HL-60 (cell line): ENCODE measurements around the gene ITGA2B.

Source experiments
- DNase-seq, 2 experiments: peaks; one replicate each; pipeline ENCODE4 v3.0.0-alpha.2; 2010 to 2020; ENCODE audit warnings: low read depth in 1 of 2, low spot score in 1 of 2
- H3K27ac ChIP-seq: fragments of 250-450 bp; sonication (Bioruptor Pico); replicated peaks from 2 replicates; pipeline ENCODE4 v1.5.1; 2020; ENCODE audit warnings: mild to moderate bottlenecking, moderate library complexity
- H3K27me3 ChIP-seq: fragments of 250-450 bp; sonication (Bioruptor Pico); 2 replicates; pipeline ENCODE4 v1.5.1; 2021; ENCODE audit warnings: mild to moderate bottlenecking, moderate library complexity; ENCODE audit not compliant: insufficient read depth, poor library complexity, severe bottlenecking
- H3K4me3 ChIP-seq: replicated peaks from 2 replicates; pipeline ENCODE4 v1.5.1; 2011; ENCODE audit warnings: mild to moderate bottlenecking, control low read depth, low read length; ENCODE audit not compliant: insufficient read depth
- GABPA ChIP-seq: IDR thresholded peaks from 2 replicates; pipeline ENCODE4 v1.6.1; 2012; ENCODE audit warnings: low read depth
- POLR2AphosphoS5 ChIP-seq: IDR thresholded peaks from 2 replicates; pipeline ENCODE4 v1.6.1; 2012; ENCODE audit warnings: low read depth
- REST ChIP-seq: IDR thresholded peaks from 2 replicates; pipeline ENCODE4 v1.6.1; 2012; ENCODE audit warnings: low read depth; ENCODE audit not compliant: insufficient replicate concordance
- SPI1 ChIP-seq: IDR thresholded peaks from 2 replicates; pipeline ENCODE4 v1.6.1; 2012; ENCODE audit warnings: low read depth, mild to moderate bottlenecking, borderline replicate concordance
- TF ChIP-seq, protein P1 (sequence below): IDR thresholded peaks from one replicate; pipeline ENCODE4 v1.5.1; 2011; ENCODE audit warnings: low read length, control low read depth, inconsistent platforms; ENCODE audit not compliant: insufficient read depth

The ITGA2B gene

DNA sequence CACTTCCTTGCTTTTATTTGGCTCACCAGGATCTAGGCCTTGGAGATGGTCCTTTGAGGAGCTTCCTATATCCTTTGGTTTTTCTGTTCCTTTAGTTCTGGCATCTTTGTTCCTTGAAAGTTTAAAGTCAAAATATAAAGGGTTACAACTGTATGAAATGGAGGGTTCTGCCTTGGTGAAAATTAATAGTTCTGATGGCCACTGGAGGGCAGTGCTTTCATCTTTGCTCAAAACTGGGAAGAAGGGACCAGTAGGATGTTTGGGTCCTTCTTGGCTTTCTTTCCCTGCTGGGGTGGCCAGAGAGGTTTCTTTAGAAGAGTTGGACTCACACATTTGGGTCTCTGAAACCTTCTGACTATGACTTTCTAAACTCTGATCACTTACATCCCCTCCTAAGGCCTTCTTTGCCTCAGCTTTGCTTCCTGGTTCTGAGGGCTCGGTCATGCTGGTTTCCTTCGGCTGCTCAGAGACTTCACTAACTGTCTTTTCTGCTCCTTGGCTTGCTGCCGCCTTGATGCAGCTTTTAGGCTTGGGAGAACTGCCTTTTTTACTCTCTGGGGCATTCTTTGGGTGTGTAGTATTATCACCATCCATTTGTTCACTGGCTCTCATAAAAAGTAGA lies 10.9 kb upstream of the ITGA2B start:
- no peak for DNase-seq
- H3K27ac ChIP-seq: no peak overlapping the region

GRCh38 chr17:44398692-44399691 lies 9.5 kb upstream of the ITGA2B start:
- H3K4me3 ChIP-seq: no peak overlapping the region
- no peak overlapping the region for H3K27ac ChIP-seq
- no peak for DNase-seq
- TF ChIP-seq REST (no peak), SPI1 (no peak), POLR2AphosphoS5 (no peak), GABPA (no peak)
- TF ChIP-seq, protein P1, sequence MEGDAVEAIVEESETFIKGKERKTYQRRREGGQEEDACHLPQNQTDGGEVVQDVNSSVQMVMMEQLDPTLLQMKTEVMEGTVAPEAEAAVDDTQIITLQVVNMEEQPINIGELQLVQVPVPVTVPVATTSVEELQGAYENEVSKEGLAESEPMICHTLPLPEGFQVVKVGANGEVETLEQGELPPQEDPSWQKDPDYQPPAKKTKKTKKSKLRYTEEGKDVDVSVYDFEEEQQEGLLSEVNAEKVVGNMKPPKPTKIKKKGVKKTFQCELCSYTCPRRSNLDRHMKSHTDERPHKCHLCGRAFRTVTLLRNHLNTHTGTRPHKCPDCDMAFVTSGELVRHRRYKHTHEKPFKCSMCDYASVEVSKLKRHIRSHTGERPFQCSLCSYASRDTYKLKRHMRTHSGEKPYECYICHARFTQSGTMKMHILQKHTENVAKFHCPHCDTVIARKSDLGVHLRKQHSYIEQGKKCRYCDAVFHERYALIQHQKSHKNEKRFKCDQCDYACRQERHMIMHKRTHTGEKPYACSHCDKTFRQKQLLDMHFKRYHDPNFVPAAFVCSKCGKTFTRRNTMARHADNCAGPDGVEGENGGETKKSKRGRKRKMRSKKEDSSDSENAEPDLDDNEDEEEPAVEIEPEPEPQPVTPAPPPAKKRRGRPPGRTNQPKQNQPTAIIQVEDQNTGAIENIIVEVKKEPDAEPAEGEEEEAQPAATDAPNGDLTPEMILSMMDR: no peak
- H3K27me3 ChIP-seq: no peaks in the 10 kb centered on the region

More for the DNA sequence above, 10.9 kb upstream of the ITGA2B start:
- no peaks in the 10 kb centered on the region for H3K27me3 ChIP-seq
- no peak overlapping the region for H3K4me3 ChIP-seq
- TF ChIP-seq GABPA (no peak), REST (no peak), POLR2AphosphoS5 (no peak), SPI1 (no peak)
- TF ChIP-seq, protein P1: peak; percentile 38

- Histone ChIP-seq H3K27me3 (no peaks in the 10 kb centered on the region), H3K4me3 (no peak overlapping the region), H3K27ac (no peak overlapping the region)
- no peak for DNase-seq
- TF ChIP-seq SPI1: no peak
Measured at GRCh38 chr17:44397479-44398440, 8.3 kb upstream of the ITGA2B start.

DNA sequence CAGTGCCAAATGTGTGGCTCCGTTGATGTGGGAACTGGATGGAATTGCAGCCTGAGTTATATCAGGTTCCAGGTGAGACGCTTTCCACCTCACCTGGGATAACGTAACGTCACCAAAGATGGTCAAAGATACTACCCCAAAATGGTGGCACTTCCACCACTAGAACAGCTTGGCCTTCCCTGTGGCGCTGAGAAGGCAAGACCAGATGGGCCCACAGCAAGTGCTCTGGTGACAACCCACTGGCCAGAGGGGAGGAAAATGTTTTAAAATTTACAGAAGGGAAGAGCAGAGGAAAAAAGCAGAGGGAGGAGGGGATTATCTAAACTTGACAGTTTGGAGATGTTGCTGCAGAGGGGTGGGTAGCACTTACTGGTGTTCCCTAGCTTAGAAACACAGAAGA lies 7.5 kb upstream of the ITGA2B start:
- no peak for DNase-seq
- TF ChIP-seq SPI1 (no peak), POLR2AphosphoS5 (no peak), REST (no peak), GABPA (no peak)
- TF ChIP-seq, protein P1: no peak
- no peak overlapping the region for H3K4me3 ChIP-seq
- no peak overlapping the region for H3K27ac ChIP-seq
- H3K27me3 ChIP-seq: no peaks in the 10 kb centered on the region
